ENCODE results near the gene ABCC4. TPM values are rescaled to one million over a fixed set of nuclear protein-coding genes. Genes with fewer than 3 reads are reported as not detected.

ABCC4 gene
- total RNA-seq, 1 donor from 2014 or later, result 11.7 TPM

DNA sequence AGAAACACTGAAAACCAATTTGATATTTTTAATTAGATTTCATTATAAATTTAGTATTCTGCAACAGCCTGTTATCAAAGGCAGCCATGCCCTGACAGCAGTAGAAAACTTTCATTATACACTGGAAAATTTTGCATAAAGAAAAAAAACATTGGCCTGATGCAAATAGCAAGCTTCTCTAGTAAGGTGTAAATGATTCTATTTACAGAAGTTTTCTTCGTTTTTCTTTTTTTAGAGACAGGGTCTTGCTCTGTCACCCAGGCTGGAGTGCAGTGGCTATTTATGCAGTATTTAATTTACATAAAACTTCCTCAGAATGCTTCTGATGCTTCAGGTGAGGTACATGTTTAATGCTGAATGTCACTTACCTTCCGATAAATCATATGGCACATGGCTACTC is 67.0 kb downstream of the ABCC4 start:
- no peak overlapping the region for H3K4me3 Mint-ChIP-seq
- no peak for DNase-seq

DNA sequence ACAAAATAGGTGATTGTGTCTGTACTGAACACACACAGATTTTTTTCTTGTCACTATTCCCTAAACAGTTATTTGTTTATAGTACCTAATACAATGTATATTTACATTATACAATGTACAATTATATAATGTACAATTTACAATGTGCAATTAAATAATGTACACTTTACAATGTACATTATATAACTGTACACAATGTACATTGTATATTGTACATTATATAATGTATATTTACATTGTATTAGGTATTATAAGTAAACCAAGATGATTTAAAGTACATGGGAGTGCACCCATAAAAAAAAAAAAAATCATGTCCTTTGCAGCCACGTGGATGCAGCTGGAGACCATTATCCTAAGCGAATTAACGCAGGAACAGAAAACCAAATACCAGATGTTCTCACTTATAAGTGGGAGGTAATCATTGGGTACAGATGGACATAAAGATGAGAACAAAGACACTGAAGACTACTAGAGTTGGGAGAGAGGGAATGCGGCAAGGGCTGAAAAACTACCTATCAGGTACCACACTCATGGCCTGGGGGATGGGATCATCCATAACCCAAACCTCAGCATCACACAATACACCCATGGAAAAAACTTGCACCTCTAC is 68.1 kb downstream of the ABCC4 start:
- no peak for DNase-seq
- Mint-ChIP-seq H3K9me3 (no peaks in the 10 kb centered on the region), H3K4me3 (no peak overlapping the region), H3K27me3 (no peaks in the 10 kb centered on the region), H3K36me3 (ENCODE audit: low read depth) (peaks cover 2% of the 10 kb centered on the region), H3K4me1 (peaks cover 43% of the 10 kb centered on the region), H3K27ac (no peak overlapping the region)
- ChIA-PET POLR2A (no interaction called here), CTCF (no interaction called here)
- ATAC-seq (ENCODE audit: low read depth), result no peak
- TF ChIP-seq, protein P1, sequence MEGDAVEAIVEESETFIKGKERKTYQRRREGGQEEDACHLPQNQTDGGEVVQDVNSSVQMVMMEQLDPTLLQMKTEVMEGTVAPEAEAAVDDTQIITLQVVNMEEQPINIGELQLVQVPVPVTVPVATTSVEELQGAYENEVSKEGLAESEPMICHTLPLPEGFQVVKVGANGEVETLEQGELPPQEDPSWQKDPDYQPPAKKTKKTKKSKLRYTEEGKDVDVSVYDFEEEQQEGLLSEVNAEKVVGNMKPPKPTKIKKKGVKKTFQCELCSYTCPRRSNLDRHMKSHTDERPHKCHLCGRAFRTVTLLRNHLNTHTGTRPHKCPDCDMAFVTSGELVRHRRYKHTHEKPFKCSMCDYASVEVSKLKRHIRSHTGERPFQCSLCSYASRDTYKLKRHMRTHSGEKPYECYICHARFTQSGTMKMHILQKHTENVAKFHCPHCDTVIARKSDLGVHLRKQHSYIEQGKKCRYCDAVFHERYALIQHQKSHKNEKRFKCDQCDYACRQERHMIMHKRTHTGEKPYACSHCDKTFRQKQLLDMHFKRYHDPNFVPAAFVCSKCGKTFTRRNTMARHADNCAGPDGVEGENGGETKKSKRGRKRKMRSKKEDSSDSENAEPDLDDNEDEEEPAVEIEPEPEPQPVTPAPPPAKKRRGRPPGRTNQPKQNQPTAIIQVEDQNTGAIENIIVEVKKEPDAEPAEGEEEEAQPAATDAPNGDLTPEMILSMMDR (IDR thresholded peaks at IDR 0.05), result no peak
- intact Hi-C loops (cut with micrococcal nuclease), result no loop called here

More for the DNA sequence above, 67.0 kb downstream of the ABCC4 start:
- intact Hi-C loops (cut with micrococcal nuclease), result no loop called here
- Mint-ChIP-seq H3K27me3 (no peaks in the 10 kb centered on the region), H3K9me3 (no peaks in the 10 kb centered on the region), H3K4me1 (peaks cover 44% of the 10 kb centered on the region), H3K36me3 (ENCODE audit: low read depth) (peaks cover 2% of the 10 kb centered on the region), H3K27ac (no peak overlapping the region)
- TF ChIP-seq, protein P1 (IDR thresholded peaks at IDR 0.05), result no peak
- ChIA-PET POLR2A (no interaction called here), CTCF (no interaction called here)
- ATAC-seq (ENCODE audit: low read depth), result peak; percentile 40

DNA sequence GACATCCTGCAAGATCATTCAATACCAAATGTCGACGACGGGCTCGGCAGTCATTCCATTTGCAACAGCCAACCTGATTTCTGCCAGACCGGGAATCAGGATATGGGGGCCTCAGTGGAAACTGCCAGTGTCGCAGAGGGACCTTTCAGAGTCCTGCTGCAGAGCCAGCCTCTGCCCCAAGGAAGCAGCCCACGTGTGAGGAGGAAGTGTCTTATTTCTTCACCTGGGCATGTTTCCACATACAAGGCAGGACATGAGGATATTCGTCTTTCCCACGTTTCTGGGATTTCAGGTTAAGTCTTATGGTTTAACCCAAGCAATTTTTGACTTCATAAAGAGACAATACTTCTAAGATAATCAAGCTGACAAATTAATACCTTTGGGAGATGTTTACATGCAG is 69.9 kb downstream of the ABCC4 start:
- Mint-ChIP-seq H3K4me3 (no peak overlapping the region), H3K27ac (no peak overlapping the region), H3K36me3 (ENCODE audit: low read depth) (no peaks in the 10 kb centered on the region), H3K4me1 (peaks cover 49% of the 10 kb centered on the region), H3K9me3 (no peaks in the 10 kb centered on the region), H3K27me3 (no peaks in the 10 kb centered on the region)
- no peak for ATAC-seq (ENCODE audit: low read depth)
- intact Hi-C loops (cut with micrococcal nuclease), result no loop called here
- no peak for DNase-seq
- TF ChIP-seq, protein P1 (IDR thresholded peaks at IDR 0.05), result no peak
- ChIA-PET POLR2A (no interaction called here), CTCF (interaction anchor here (1.3 kb wide), 1 partner anchor 173 kb away, joined by 3 read pairs; no protein-coding TSS in a partner anchor)

DNA sequence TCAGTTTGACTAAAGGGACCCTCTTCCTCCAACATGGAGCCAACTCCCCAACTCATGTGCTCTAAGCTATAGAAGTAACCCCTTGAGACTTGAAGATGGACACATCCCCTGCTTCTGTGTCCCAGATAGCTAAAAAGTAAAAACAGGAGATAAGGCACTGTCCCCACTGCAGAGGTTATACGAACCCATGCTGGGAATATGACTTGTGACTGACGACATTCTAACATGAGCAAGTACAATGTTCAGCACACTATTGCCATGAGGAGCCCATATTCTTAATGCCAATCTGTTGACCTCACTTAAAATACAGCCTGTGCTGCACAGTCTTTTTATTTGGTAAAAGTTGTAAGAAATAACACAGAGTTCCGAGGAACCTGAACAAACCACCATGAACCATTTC is 71.4 kb downstream of the ABCC4 start:
- Mint-ChIP-seq H3K27ac (no peak overlapping the region), H3K36me3 (ENCODE audit: low read depth) (no peaks in the 10 kb centered on the region), H3K4me3 (no peak overlapping the region), H3K27me3 (no peaks in the 10 kb centered on the region), H3K9me3 (no peaks in the 10 kb centered on the region), H3K4me1 (peaks cover 38% of the 10 kb centered on the region)
- TF ChIP-seq, protein P1 (IDR thresholded peaks at IDR 0.05), result no peak
- ChIA-PET POLR2A (no interaction called here), CTCF (no interaction called here)
- DNase-seq (no peak), ATAC-seq (ENCODE audit: low read depth) (no peak)
- intact Hi-C loops (cut with micrococcal nuclease), result no loop called here

DNA sequence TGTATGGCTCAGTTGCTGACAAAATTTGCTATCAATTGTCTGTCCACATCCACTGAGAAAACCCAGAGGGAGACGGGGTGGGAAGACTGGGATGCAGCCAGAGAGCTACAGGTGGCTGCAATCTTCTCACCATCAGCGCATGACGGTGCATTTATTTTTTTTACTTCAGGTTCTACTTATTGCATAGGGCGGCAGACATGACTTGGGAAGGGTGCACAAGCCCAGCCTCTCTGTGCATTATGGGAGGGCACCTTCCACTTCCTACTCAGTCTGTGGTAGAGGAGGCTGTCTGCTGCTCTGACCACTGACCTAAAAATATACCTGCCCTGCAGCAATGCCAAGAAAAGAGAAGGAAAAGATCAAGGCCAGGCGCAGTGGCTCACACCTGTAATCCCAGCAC is 73.1 kb downstream of the ABCC4 start:
- TF ChIP-seq, protein P1 (IDR thresholded peaks at IDR 0.05), result no peak
- Mint-ChIP-seq H3K4me1 (peaks cover 25% of the 10 kb centered on the region), H3K36me3 (ENCODE audit: low read depth) (no peaks in the 10 kb centered on the region), H3K27me3 (no peaks in the 10 kb centered on the region), H3K27ac (no peak overlapping the region), H3K9me3 (no peaks in the 10 kb centered on the region), H3K4me3 (no peak overlapping the region)
- intact Hi-C loops (cut with micrococcal nuclease), result no loop called here
- POLR2A ChIA-PET, result no interaction called here
- DNase-seq, result no peak
- no peak for ATAC-seq (ENCODE audit: low read depth)
- CTCF ChIA-PET, result interaction anchor here (1.0 to 1.9 kb wide), 2 partner anchors 36 to 69 kb away, joined by 3 to 6 read pairs; no protein-coding TSS in a partner anchor
